GM21723 (cell line): Measurements from ENCODE around the gene ZNF112.

Experiments
- ATAC-seq: cut with Tn5 transposase; IDR thresholded peaks from one replicate; pipeline ENCODE4 v1.9.1; 2021; ENCODE audit warnings: mild to moderate bottlenecking, moderate library complexity; ENCODE audit not compliant: unreplicated experiment

ZNF112 gene

DNA sequence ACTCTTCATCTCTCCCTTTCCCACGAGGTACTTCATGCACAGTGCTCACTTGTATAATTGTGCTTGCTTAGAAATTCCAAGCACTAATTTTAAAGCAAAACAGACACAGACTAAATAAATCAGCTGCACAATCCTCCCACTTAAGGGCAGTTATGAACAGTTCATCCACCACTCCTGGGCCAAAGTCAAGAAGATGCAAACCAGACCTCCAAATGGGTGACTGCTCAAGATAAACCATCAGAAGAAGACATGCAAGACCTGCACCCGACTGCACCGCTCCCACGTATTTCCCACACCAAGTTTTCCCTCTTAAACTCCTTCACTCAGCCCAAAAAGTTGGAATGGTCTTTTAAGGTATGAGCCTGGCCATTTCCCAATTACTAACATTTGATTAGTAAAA lies 71.5 kb downstream of the ZNF112 start:
- ATAC-seq = no peak

GRCh38 chr19:44282846-44283245 lies 73.6 kb downstream of the ZNF112 start:
- no peak for ATAC-seq

DNA sequence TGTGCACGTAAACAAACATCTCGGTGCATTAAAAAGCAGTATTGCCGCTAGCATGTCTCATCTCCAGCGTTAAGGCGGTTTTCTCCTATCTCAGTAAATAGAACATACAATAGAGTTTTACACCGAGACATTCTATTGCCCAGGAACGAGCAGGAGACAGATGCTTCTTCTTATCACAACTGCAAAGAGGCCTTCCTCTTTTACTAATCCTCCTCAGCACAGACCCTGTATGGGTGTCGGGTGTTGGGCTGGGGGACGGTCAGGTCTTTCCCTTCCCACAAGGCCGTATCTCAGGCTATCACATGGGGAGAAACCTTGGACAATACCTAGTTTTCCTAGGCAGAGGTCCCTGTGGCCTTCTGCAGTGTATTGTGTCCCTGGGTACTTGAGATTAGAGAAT lies 75.6 kb downstream of the ZNF112 start:
- no peak for ATAC-seq

DNA sequence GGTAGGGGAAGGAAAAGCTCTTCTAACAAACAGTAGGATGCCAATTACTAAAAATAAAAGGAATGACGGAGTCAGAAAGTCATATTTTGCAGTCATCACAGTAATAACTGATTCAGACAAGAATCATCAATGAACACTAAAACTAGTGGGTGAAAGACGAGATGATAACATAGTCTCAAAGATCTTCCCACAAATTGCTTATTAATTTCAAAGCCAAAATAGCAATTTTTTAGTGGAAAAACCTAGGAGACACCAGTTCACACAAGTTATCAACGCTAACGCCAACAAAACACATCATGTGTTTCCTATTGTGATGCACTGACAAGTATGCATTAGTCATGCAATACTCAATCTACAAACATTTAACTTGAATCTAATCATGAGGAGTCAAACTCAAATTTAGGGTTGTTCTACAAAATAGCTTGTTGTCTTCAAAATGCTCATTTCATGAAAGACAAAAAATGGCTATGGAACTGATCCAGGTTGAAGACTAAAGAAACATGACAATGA lies 78.2 kb downstream of the ZNF112 start:
- ATAC-seq = no peak

- ATAC-seq = no peak
These were observed 79.1 kb downstream of the ZNF112 start for GRCh38 chr19:44277331-44277730.
